Neutrophil (primary cell): ENCODE results near the gene PLEKHB2.

Experiments used
- H3K27ac ChIP-seq: fragments of 200-600 bp; sonication (generic); 2 replicates; pipeline ENCODE4 v1.5.1; 2016; ENCODE audit warnings: mild to moderate bottlenecking, moderate library complexity
- H3K27me3 ChIP-seq: fragments of 200-600 bp; sonication (generic); 2 replicates; pipeline ENCODE4 v1.6.0; 2016; ENCODE audit warnings: mild to moderate bottlenecking
- H3K36me3 ChIP-seq: fragments of 200-600 bp; sonication (generic); 2 replicates; pipeline ENCODE4 v1.5.1; 2017
- H3K4me1 ChIP-seq, 2 experiments: fragments of 200-600 bp in 1 of 2; sonication (generic) in 1 of 2; 1 replicate in 1 of 2; 2 replicates in 1 of 2; pipeline versions ENCODE4 v1.5.1 to v1.6.1; 2013 to 2016; ENCODE audit warnings: low read depth in 1 of 2, low read length in 1 of 2, mild to moderate bottlenecking in 1 of 2, moderate library complexity in 1 of 2; ENCODE audit not compliant: control insufficient read depth in 1 of 2, insufficient read depth in 1 of 2
- H3K4me3 ChIP-seq, 2 experiments: fragments of 200-600 bp in 1 of 2; sonication (generic) in 1 of 2; 1 replicate in 1 of 2; 2 replicates in 1 of 2; pipeline ENCODE4 v1.5.1; 2013 to 2016; ENCODE audit warnings: low read depth in 1 of 2, low read length in 1 of 2, mild to moderate bottlenecking in 1 of 2, moderate library complexity in 1 of 2
- H3K9me3 ChIP-seq: fragments of 200-600 bp; sonication (generic); 2 replicates; pipeline ENCODE4 v1.5.1; 2016
- CTCF ChIP-seq: fragments of 200-600 bp; sonication (generic); IDR thresholded peaks from 2 replicates; pipeline ENCODE4 v1.5.1; 2016; ENCODE audit warnings: antibody characterized with exemption

Gene PLEKHB2

GRCh38 chr2:131092458-131093005, 12.6 kb upstream of the PLEKHB2 start:
- H3K27me3 ChIP-seq = no peaks in the 10 kb centered on the region
- H3K27ac ChIP-seq = peak overlapping the region; percentile 98
- no peaks in the 10 kb centered on the region for H3K9me3 ChIP-seq
- TF ChIP-seq CTCF = no peak
- peaks cover 17% of the 10 kb centered on the region for H3K36me3 ChIP-seq
- peaks cover 12 to 14% of the 10 kb centered on the region in 2 experiments for H3K4me1 ChIP-seq
- peak overlapping the region; percentile 96 to 97 for H3K4me3 ChIP-seq

GRCh38 chr2:131093006-131093695, 12.0 kb upstream of the PLEKHB2 start, which contains the start of gene FAM168B:
Gene FAM168B, minus strand, starts transcription at chr2:131093460. Its CDS starts 10,814 bp downstream, at chr2:131082646.
- H3K27ac ChIP-seq = peak within 1 kb of the TSS; percentile 98
- H3K4me1 ChIP-seq = peaks cover 12 to 14% of the 10 kb centered on the region in 2 experiments
- peak within 1 kb of the TSS; percentile 96 to 97 for H3K4me3 ChIP-seq
- H3K36me3 ChIP-seq = peaks cover 11% of the 10 kb centered on the region
- no peaks in the 10 kb centered on the region for H3K9me3 ChIP-seq
- no peak for TF ChIP-seq CTCF
- H3K27me3 ChIP-seq = no peaks in the 10 kb centered on the region

GRCh38 chr2:131093696-131094462, 11.3 kb upstream of the PLEKHB2 start:
- Histone ChIP-seq H3K27ac (peak overlapping the region; percentile 98), H3K27me3 (no peaks in the 10 kb centered on the region), H3K4me3 (peak overlapping the region; percentile 96 to 97), H3K4me1 (peaks cover 12 to 14% of the 10 kb centered on the region in 2 experiments), H3K36me3 (peaks cover 3% of the 10 kb centered on the region), H3K9me3 (no peaks in the 10 kb centered on the region)
- no peak for TF ChIP-seq CTCF

- no peaks in the 10 kb centered on the region for H3K27me3 ChIP-seq
- peak overlapping the region; percentile 96 to 97 for H3K4me3 ChIP-seq
- H3K36me3 ChIP-seq = no peaks in the 10 kb centered on the region
- H3K27ac ChIP-seq = peak overlapping the region; percentile 98
- peaks cover 14% of the 10 kb centered on the region in 2 experiments for H3K4me1 ChIP-seq
- H3K9me3 ChIP-seq = no peaks in the 10 kb centered on the region
- no peak for TF ChIP-seq CTCF
These were observed 10.5 kb upstream of the PLEKHB2 start for GRCh38 chr2:131094463-131095281.

- no peak overlapping the region for H3K4me3 ChIP-seq
- no peak overlapping the region for H3K27ac ChIP-seq
- no peaks in the 10 kb centered on the region for H3K9me3 ChIP-seq
These were observed 2.0 kb upstream of the PLEKHB2 start for GRCh38 chr2:131103165-131103564.

More at GRCh38 chr2:131103165-131103564, 2.0 kb upstream of the PLEKHB2 start:
- Histone ChIP-seq H3K36me3 (peaks cover under 1% of the 10 kb centered on the region), H3K4me1 (peaks cover 25 to 28% of the 10 kb centered on the region in 2 experiments), H3K27me3 (no peaks in the 10 kb centered on the region)
- TF ChIP-seq CTCF = no peak
